Neuronal stem cell (in vitro differentiated cells): ENCODE results near the gene PRKAG1.

Experiments
- DNase-seq: peaks from one replicate; pipeline ENCODE4 v3.0.0-alpha.2; 2013; ENCODE audit warnings: low spot score
- H2AFZ ChIP-seq: one replicate; pipeline ENCODE4 v1.6.1; 2013; ENCODE audit warnings: mild to moderate bottlenecking, low read length, inconsistent platforms
- H2AK5ac ChIP-seq: 2 replicates; pipeline ENCODE4 v1.6.1; 2013; ENCODE audit warnings: low read depth, mild to moderate bottlenecking, inconsistent platforms, low read length, moderate library complexity, mixed read lengths
- H2BK120ac ChIP-seq: 2 replicates; pipeline ENCODE4 v1.6.1; 2013; ENCODE audit warnings: low read depth, mild to moderate bottlenecking, inconsistent platforms, low read length, moderate library complexity, mixed read lengths
- H2BK12ac ChIP-seq: one replicate; pipeline ENCODE4 v1.6.1; 2013; ENCODE audit warnings: low read length, inconsistent platforms
- H2BK15ac ChIP-seq: 2 replicates; pipeline ENCODE4 v1.6.1; 2013; ENCODE audit warnings: mild to moderate bottlenecking, low read length, inconsistent platforms, mixed read lengths
- H2BK5ac ChIP-seq: one replicate; pipeline ENCODE4 v1.6.1; 2013; ENCODE audit warnings: inconsistent platforms, mild to moderate bottlenecking, low read length, moderate library complexity
- H3K14ac ChIP-seq: one replicate; pipeline ENCODE4 v1.6.1; 2013; ENCODE audit warnings: low read length, inconsistent platforms
- H3K18ac ChIP-seq: 2 replicates; pipeline ENCODE4 v1.6.1; 2013; ENCODE audit warnings: low read length, inconsistent platforms
- H3K23ac ChIP-seq: 2 replicates; pipeline ENCODE4 v1.6.1; 2013; ENCODE audit warnings: low read depth, mild to moderate bottlenecking, mixed read lengths, low read length, inconsistent platforms; ENCODE audit not compliant: poor library complexity
- H3K27ac ChIP-seq: replicated peaks from 3 replicates; pipeline ENCODE4 v1.5.1; 2013; ENCODE audit warnings: low read length, inconsistent platforms
- H3K27me3 ChIP-seq, 3 experiments: 2 replicates each; pipeline ENCODE4 v1.6.1; 2013; ENCODE audit warnings: low read length in 3 of 3, mild to moderate bottlenecking in 2 of 3, inconsistent platforms in 1 of 3, low read depth in 1 of 3, mixed read lengths in 1 of 3, moderate library complexity in 1 of 3; ENCODE audit not compliant: control insufficient read depth in 3 of 3, insufficient read depth in 3 of 3
- H3K36me3 ChIP-seq, 2 donors: replicated peaks in 1 of 2; 2 replicates each; pipeline ENCODE4 v1.6.1; 2013; ENCODE audit warnings: low read length in 2 of 2; ENCODE audit not compliant: control insufficient read depth in 2 of 2, insufficient read depth in 2 of 2
- H3K4ac ChIP-seq: 2 replicates; pipeline ENCODE4 v1.6.1; 2013; ENCODE audit warnings: inconsistent platforms, mild to moderate bottlenecking, low read length, moderate library complexity
- H3K4me1 ChIP-seq, 2 donors: 1 replicate in 1 of 2; 2 replicates in 1 of 2; pipeline ENCODE4 v1.6.1; 2013; ENCODE audit warnings: low read length in 2 of 2, low read depth in 1 of 2; ENCODE audit not compliant: control insufficient read depth in 2 of 2, insufficient read depth in 1 of 2
- H3K4me2 ChIP-seq: one replicate; pipeline ENCODE4 v1.6.1; 2013; ENCODE audit warnings: mild to moderate bottlenecking, low read length, inconsistent platforms; ENCODE audit not compliant: insufficient read depth, poor library complexity, severe bottlenecking
- H3K4me3 ChIP-seq, 2 donors: 2 replicates each; pipeline ENCODE4 v1.5.1; 2013; ENCODE audit warnings: low read length in 2 of 2, mild to moderate bottlenecking in 2 of 2, inconsistent platforms in 1 of 2, moderate library complexity in 1 of 2
- H3K79me1 ChIP-seq: one replicate; pipeline ENCODE4 v1.6.1; 2013; ENCODE audit warnings: low read depth, mild to moderate bottlenecking, inconsistent platforms, low read length, moderate library complexity
- H3K9ac ChIP-seq: one replicate; pipeline ENCODE4 v1.6.1; 2013; ENCODE audit warnings: mild to moderate bottlenecking, low read depth, low read length, inconsistent platforms; ENCODE audit not compliant: poor library complexity
- H3K9me3 ChIP-seq, 2 donors: replicated peaks in 1 of 2; 2 replicates each; pipeline versions ENCODE3 to v1.6.1; 2013; ENCODE audit warnings: low read length in 2 of 2, mild to moderate bottlenecking in 2 of 2, inconsistent platforms in 1 of 2, low read depth in 1 of 2, mixed read lengths in 1 of 2, moderate library complexity in 1 of 2; ENCODE audit not compliant: control insufficient read depth in 2 of 2, insufficient read depth in 1 of 2
- H4K8ac ChIP-seq: one replicate; pipeline ENCODE4 v1.6.1; 2013; ENCODE audit warnings: low read depth, mild to moderate bottlenecking, inconsistent platforms, low read length, moderate library complexity
- H4K91ac ChIP-seq: one replicate; pipeline ENCODE4 v1.6.1; 2013; ENCODE audit warnings: low read length, low read depth, mild to moderate bottlenecking, inconsistent platforms; ENCODE audit not compliant: poor library complexity
- WGBS, 2 donors: extraction: QIAGEN DNeasy Blood & Tissue Kit; methylation state at CpG; one replicate each; pipeline ENCODE4 v1.1.7; 2013; ENCODE audit warnings: missing lambda C conversion rate in 2 of 2, mixed read lengths in 1 of 2; ENCODE audit not compliant: insufficient read length in 2 of 2, insufficient replicate concordance in 1 of 2; ENCODE audit errors: extremely low coverage in 2 of 2; 5-methylcytosine and 5-hydroxymethylcytosine counted together

PRKAG1 gene

GRCh38 chr12:48997719-48998496 lies 20.7 kb downstream of the PRKAG1 start:
- peak overlapping the region; percentile 62 for H3K18ac ChIP-seq
- peaks cover 3 to 16% of the 10 kb centered on the region in 2 donors for H3K36me3 ChIP-seq
- no peak overlapping the region for H3K27ac ChIP-seq
- H3K4me1 ChIP-seq, result peaks cover 13 to 18% of the 10 kb centered on the region in 2 donors
- no CpG with 5 or more reads among the region's 57 CpGs for WGBS, 2 donors
- peak overlapping the region; percentile 45 for H3K23ac ChIP-seq
- H2BK5ac ChIP-seq, result no peak overlapping the region
- H3K27me3 ChIP-seq, result peaks cover 48 to 84% (median 53%) of the 10 kb centered on the region in 3 experiments
- no peak overlapping the region for H2BK12ac ChIP-seq
- no peak overlapping the region for H3K4ac ChIP-seq
- H3K9ac ChIP-seq, result no peak overlapping the region
- H3K9me3 ChIP-seq, result no peaks in the 10 kb centered on the region
- no peak overlapping the region for H2BK15ac ChIP-seq
- peak overlapping the region in 1 of 2 donors; percentile 65 for H3K4me3 ChIP-seq
- no peak for DNase-seq
- H4K91ac ChIP-seq, result no peak overlapping the region
- H2AK5ac ChIP-seq, result peak overlapping the region; percentile 22
- H3K79me1 ChIP-seq, result no peaks in the 10 kb centered on the region
- H4K8ac ChIP-seq, result no peak overlapping the region
- H3K14ac ChIP-seq, result no peak overlapping the region
- no peak overlapping the region for H2BK120ac ChIP-seq
- peak overlapping the region; percentile 37 for H3K4me2 ChIP-seq
- H2AFZ ChIP-seq, result peak overlapping the region; percentile 99

- no peak overlapping the region for H2BK120ac ChIP-seq
- no peak overlapping the region for H3K14ac ChIP-seq
- WGBS, 2 donors, result no CpG with 5 or more reads among the region's 71 CpGs
- no peak overlapping the region for H2BK12ac ChIP-seq
- DNase-seq, result no peak
- peak overlapping the region; percentile 99 for H2AFZ ChIP-seq
- peak overlapping the region; percentile 54 for H2AK5ac ChIP-seq
- no peaks in the 10 kb centered on the region for H3K79me1 ChIP-seq
- peaks cover 13 to 18% of the 10 kb centered on the region in 2 donors for H3K4me1 ChIP-seq
- H4K8ac ChIP-seq, result no peak overlapping the region
- H3K23ac ChIP-seq, result peak overlapping the region; percentile 90
- no peak overlapping the region for H3K27ac ChIP-seq
- peaks cover 50 to 87% (median 54%) of the 10 kb centered on the region in 3 experiments for H3K27me3 ChIP-seq
- no peak overlapping the region for H3K9ac ChIP-seq
- no peak overlapping the region for H3K4ac ChIP-seq
- H3K4me3 ChIP-seq, result peak overlapping the region; percentile 48 to 70
- H3K36me3 ChIP-seq, result peaks cover 3 to 10% of the 10 kb centered on the region in 2 donors
- H4K91ac ChIP-seq, result no peak overlapping the region
- no peaks in the 10 kb centered on the region for H3K9me3 ChIP-seq
- H3K4me2 ChIP-seq, result peak overlapping the region; percentile 66
- no peak overlapping the region for H2BK5ac ChIP-seq
- peak overlapping the region; percentile 13 for H2BK15ac ChIP-seq
- H3K18ac ChIP-seq, result peak overlapping the region; percentile 80
Measured at GRCh38 chr12:48996794-48997718, 21.5 kb downstream of the PRKAG1 start.

GRCh38 chr12:48995086-48995879 lies 23.3 kb downstream of the PRKAG1 start:
- Histone ChIP-seq H2BK120ac (no peak overlapping the region), H2BK12ac (no peak overlapping the region), H3K14ac (no peak overlapping the region), H3K27ac (no peak overlapping the region), H3K4ac (no peak overlapping the region), H3K23ac (peak overlapping the region; percentile 5), H2AK5ac (no peak overlapping the region), H2BK15ac (no peak overlapping the region), H3K27me3 (peaks cover 53 to 87% (median 59%) of the 10 kb centered on the region in 3 experiments), H3K4me3 (no peak overlapping the region), H3K9ac (no peak overlapping the region), H3K18ac (no peak overlapping the region), H4K91ac (no peak overlapping the region), H4K8ac (no peak overlapping the region), H3K4me1 (peaks cover 12 to 22% of the 10 kb centered on the region in 2 donors), H3K9me3 (no peaks in the 10 kb centered on the region), H3K4me2 (no peak overlapping the region), H3K79me1 (no peaks in the 10 kb centered on the region), H2BK5ac (no peak overlapping the region), H2AFZ (peak overlapping the region; percentile 72), H3K36me3 (no peaks in the 10 kb centered on the region)
- peak; percentile 74 for DNase-seq
- WGBS, 2 donors, result no CpG with 5 or more reads among the region's 32 CpGs
